OCI-LY7 (cell line): ENCODE results near the gene TTC38. TPM values are rescaled to one million over a fixed set of nuclear protein-coding genes. Genes with fewer than 3 reads are reported as not detected.

Source experiments
- BruUV-seq: library from RNA; stranded (reverse); fragments of 400-500 nt; replicated peaks from 2 replicates; lab custom pipeline; 2021; lab: Mats Ljungman, UMichigan
- CTCF ChIA-PET: fragments of 300-600 bp; sonication (Branson Sonifier 250); formaldehyde crosslinking; loops from one replicate; lab custom pipeline; 2022; ENCODE audit warnings: antibody characterized with exemption; ENCODE audit not compliant: unreplicated experiment; lab: Charles Lee
- POLR2A ChIA-PET: fragments of 300-600 bp; sonication (Branson Sonifier 250); formaldehyde crosslinking; loops from one replicate; lab custom pipeline; 2022; ENCODE audit warnings: antibody characterized with exemption; lab: Charles Lee
- DNase-seq: peaks from one replicate; pipeline ENCODE4 v3.0.0-alpha.2; 2015; ENCODE audit warnings: low spot score
- H2AFZ ChIP-seq: fragments of 200-600 bp; sonication (generic), shearing (Covaris generic); 2 replicates; pipeline ENCODE4 v1.6.1; 2014; ENCODE audit warnings: mild to moderate bottlenecking, antibody characterized with exemption, low read length, moderate library complexity
- H3K27ac ChIP-seq: fragments of 200-600 bp; sonication (generic); 2 replicates; pipeline ENCODE4 v1.5.1; 2014; ENCODE audit warnings: mixed run types, low read depth, mild to moderate bottlenecking, moderate library complexity, low read length, inconsistent platforms; ENCODE audit not compliant: poor library complexity, severe bottlenecking
- H3K36me3 ChIP-seq: fragments of 200-600 bp; sonication (generic); 2 replicates; pipeline ENCODE4 v1.6.1; 2014; ENCODE audit warnings: mild to moderate bottlenecking, antibody characterized with exemption, low read length, moderate library complexity, mixed read lengths; ENCODE audit not compliant: insufficient read depth
- H3K4me1 ChIP-seq: fragments of 200-600 bp; sonication (generic); 2 replicates; pipeline ENCODE4 v1.5.1; 2014; ENCODE audit warnings: mild to moderate bottlenecking, low read length; ENCODE audit not compliant: insufficient read depth, poor library complexity, severe bottlenecking
- H3K4me2 ChIP-seq: fragments of 200-600 bp; sonication (generic); 2 replicates; pipeline ENCODE4 v1.6.1; 2014; ENCODE audit warnings: mild to moderate bottlenecking, low read length
- H3K4me3 ChIP-seq: fragments of 200-600 bp; sonication (generic); 2 replicates; pipeline ENCODE4 v1.5.1; 2014; ENCODE audit warnings: mild to moderate bottlenecking, low read depth, low read length; ENCODE audit not compliant: poor library complexity, severe bottlenecking
- H3K79me2 ChIP-seq: fragments of 200-600 bp; sonication (generic); 2 replicates; pipeline ENCODE4 v1.6.1; 2016; ENCODE audit warnings: low read depth, mild to moderate bottlenecking, low read length, moderate library complexity, mixed read lengths; ENCODE audit not compliant: insufficient read depth
- H3K9me2 ChIP-seq: fragments of 200-600 bp; sonication (generic); 2 replicates; pipeline ENCODE4 v1.6.1; 2016; ENCODE audit warnings: mild to moderate bottlenecking, low read length, mixed read lengths; ENCODE audit not compliant: insufficient read depth
- H3K9me3 ChIP-seq: fragments of 200-600 bp; sonication (generic); 2 replicates; pipeline ENCODE4 v1.6.1; 2014; ENCODE audit warnings: mild to moderate bottlenecking, mixed run types, low read length, mixed read lengths
- H4K20me1 ChIP-seq: fragments of 200-600 bp; sonication (generic); 2 replicates; pipeline ENCODE4 v1.6.1; 2014; ENCODE audit warnings: mild to moderate bottlenecking, antibody characterized with exemption, low read length, moderate library complexity, mixed read lengths; ENCODE audit not compliant: insufficient read depth
- EZH2phosphoT487 ChIP-seq: fragments of 200-600 bp; sonication (generic); IDR thresholded peaks from 2 replicates; pipeline ENCODE4 v1.6.1; 2018; ENCODE audit warnings: low read depth, borderline replicate concordance, mild to moderate bottlenecking, mixed run types, antibody characterized with exemption, low read length, moderate library complexity, mixed read lengths
- intact Hi-C: fragments of 100-400 bp; cut with micrococcal nuclease; formaldehyde crosslinking; loops from one replicate; pipeline ENCODE4 v1.10.0; 2022; ENCODE audit not compliant: unreplicated experiment
- total RNA-seq, 2 experiments: library from RNA; depleted of rRNA in 1 of 2; stranded (reverse); fragments of >200 nt in 1 of 2; shearing (Covaris generic) in 1 of 2; gene quantifications; 2 replicates each; pipeline ENCODE4 v1.2.3, GENCODE V29; 2014 to 2022
- TF ChIP-seq, protein P1 (sequence below): fragments of 200-600 bp; sonication (generic); conservative IDR thresholded peaks from 2 replicates; pipeline ENCODE4 v1.5.1; 2014; ENCODE audit warnings: mild to moderate bottlenecking, antibody characterized with exemption, low read length, moderate library complexity, mixed read lengths

TTC38 gene
- total RNA-seq, 2 experiments from 2014 or later, result 0.44 to 2.7 TPM

DNA sequence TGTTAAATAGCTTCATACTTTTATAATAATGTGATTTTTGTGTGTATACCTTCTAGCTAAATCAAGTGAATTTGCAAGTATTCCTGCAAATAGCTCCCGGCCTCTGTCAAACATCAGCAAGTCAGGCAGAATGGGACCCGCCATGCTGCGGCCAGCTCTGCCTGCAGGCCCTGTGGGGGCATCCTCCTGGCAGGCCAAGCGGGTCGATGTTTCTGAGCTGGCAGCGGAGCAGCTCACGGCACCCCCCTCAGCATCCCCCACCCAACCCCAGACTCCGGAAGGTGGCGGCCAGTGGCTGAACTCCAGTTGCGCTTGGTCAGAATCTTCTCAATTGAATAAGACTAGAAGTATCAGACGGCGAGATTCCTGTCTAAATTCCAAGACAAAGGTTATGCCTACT is 48.2 kb downstream of the TTC38 start:
- DNase-seq, result no peak
- no peak for TF ChIP-seq EZH2phosphoT487
- TF ChIP-seq, protein P1, sequence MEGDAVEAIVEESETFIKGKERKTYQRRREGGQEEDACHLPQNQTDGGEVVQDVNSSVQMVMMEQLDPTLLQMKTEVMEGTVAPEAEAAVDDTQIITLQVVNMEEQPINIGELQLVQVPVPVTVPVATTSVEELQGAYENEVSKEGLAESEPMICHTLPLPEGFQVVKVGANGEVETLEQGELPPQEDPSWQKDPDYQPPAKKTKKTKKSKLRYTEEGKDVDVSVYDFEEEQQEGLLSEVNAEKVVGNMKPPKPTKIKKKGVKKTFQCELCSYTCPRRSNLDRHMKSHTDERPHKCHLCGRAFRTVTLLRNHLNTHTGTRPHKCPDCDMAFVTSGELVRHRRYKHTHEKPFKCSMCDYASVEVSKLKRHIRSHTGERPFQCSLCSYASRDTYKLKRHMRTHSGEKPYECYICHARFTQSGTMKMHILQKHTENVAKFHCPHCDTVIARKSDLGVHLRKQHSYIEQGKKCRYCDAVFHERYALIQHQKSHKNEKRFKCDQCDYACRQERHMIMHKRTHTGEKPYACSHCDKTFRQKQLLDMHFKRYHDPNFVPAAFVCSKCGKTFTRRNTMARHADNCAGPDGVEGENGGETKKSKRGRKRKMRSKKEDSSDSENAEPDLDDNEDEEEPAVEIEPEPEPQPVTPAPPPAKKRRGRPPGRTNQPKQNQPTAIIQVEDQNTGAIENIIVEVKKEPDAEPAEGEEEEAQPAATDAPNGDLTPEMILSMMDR, result no peak
- Histone ChIP-seq H4K20me1 (no peaks in the 10 kb centered on the region; the same call in 1 of the 2 replicates), H3K27ac (no peak overlapping the region), H3K4me3 (no peak overlapping the region), H3K4me1 (no peaks in the 10 kb centered on the region), H3K9me3 (no peaks in the 10 kb centered on the region), H3K9me2 (no peaks in the 10 kb centered on the region), H3K4me2 (no peak overlapping the region), H3K36me3 (peaks cover 92% of the 10 kb centered on the region), H3K79me2 (no peaks in the 10 kb centered on the region), H2AFZ (no peak overlapping the region)
- intact Hi-C loops, result loop anchor here (2.0 to 10.0 kb wide), 2 partner anchors 65 to 321 kb away; partner anchors contain the start of gene CDPF1
- POLR2A ChIA-PET, result interaction anchor here (0.7 kb wide), 1 partner anchor 275 kb away, joined by 3 read pairs; no protein-coding TSS in a partner anchor
- no TSS peak for BruUV-seq
- CTCF ChIA-PET, result interaction anchor here (1.1 to 1.3 kb wide), 3 partner anchors 9 to 310 kb away, joined by 3 to 6 read pairs (median 3); no protein-coding TSS in a partner anchor

- Histone ChIP-seq H3K4me2 (no peak overlapping the region), H2AFZ (no peak overlapping the region)
Measured at GRCh38 chr22:46317646-46318045, 49.8 kb downstream of the TTC38 start.

GRCh38 chr22:46318576-46318975 is 50.8 kb downstream of the TTC38 start:
- no peak for TF ChIP-seq EZH2phosphoT487
- TF ChIP-seq, protein P1, result no peak
- no TSS peak for BruUV-seq
- Histone ChIP-seq H2AFZ (no peak overlapping the region), H3K27ac (no peak overlapping the region), H3K4me1 (no peaks in the 10 kb centered on the region), H4K20me1 (no peaks in the 10 kb centered on the region; the same call in 1 of the 2 replicates), H3K36me3 (peaks cover 97% of the 10 kb centered on the region), H3K4me2 (no peak overlapping the region), H3K79me2 (no peaks in the 10 kb centered on the region), H3K9me2 (no peaks in the 10 kb centered on the region), H3K4me3 (no peak overlapping the region), H3K9me3 (no peaks in the 10 kb centered on the region)
- ChIA-PET POLR2A (interaction anchor here (0.7 kb wide), 1 partner anchor 296 kb away, joined by 3 read pairs; no protein-coding TSS in a partner anchor), CTCF (no interaction called here)
- no peak for DNase-seq
- intact Hi-C loops, result loop anchor here (10.0 kb wide), 1 partner anchor 324 kb away; no protein-coding TSS in a partner anchor

More at GRCh38 chr22:46317646-46318045, 49.8 kb downstream of the TTC38 start:
- Histone ChIP-seq H3K9me3 (no peaks in the 10 kb centered on the region), H4K20me1 (no peaks in the 10 kb centered on the region; the same call in 1 of the 2 replicates), H3K36me3 (peaks cover 90% of the 10 kb centered on the region), H3K9me2 (no peaks in the 10 kb centered on the region), H3K27ac (no peak overlapping the region), H3K4me3 (no peak overlapping the region), H3K79me2 (no peaks in the 10 kb centered on the region), H3K4me1 (no peaks in the 10 kb centered on the region)
- TF ChIP-seq EZH2phosphoT487, result no peak
- TF ChIP-seq, protein P1, result no peak
- CTCF ChIA-PET, result no interaction called here
- DNase-seq, result no peak
- POLR2A ChIA-PET, result no interaction called here
- BruUV-seq, result no TSS peak
- intact Hi-C loops, result loop anchor here (10.0 kb wide), 1 partner anchor 323 kb away; no protein-coding TSS in a partner anchor
